Right lobe of liver (tissue), 4 donors: ENCODE results near the gene LRRC8E.
"Not testable (repeated sequence)": the region's sequence is repeated elsewhere in the genome, so short reads cannot be mapped to it uniquely, and the experiment has no call there.

Source experiments
- POLR2A ChIP-seq: fragments of 450-650 bp; IDR thresholded peaks from one replicate; pipeline ENCODE4 v1.6.1; 2017; ENCODE audit warnings: antibody characterized with exemption, mild to moderate bottlenecking
- TF ChIP-seq, protein P1 (sequence below), 4 donors: fragments of 200-600 bp in 3 of 4; fragments of 450-650 bp in 1 of 4; IDR thresholded peaks; one replicate each; pipeline versions ENCODE4 v1.5.1 to v1.8.0; 2016 to 2022; ENCODE audit warnings: antibody characterized with exemption in 4 of 4, mild to moderate bottlenecking in 2 of 4
- donor health status: DM: no; HTN: no; CAD: no.
- donor health status: DM: no; HTN: no; CAD: no.
- donor health status: DM: no; HTN: yes; CAD: no.

- TF ChIP-seq, protein P1, sequence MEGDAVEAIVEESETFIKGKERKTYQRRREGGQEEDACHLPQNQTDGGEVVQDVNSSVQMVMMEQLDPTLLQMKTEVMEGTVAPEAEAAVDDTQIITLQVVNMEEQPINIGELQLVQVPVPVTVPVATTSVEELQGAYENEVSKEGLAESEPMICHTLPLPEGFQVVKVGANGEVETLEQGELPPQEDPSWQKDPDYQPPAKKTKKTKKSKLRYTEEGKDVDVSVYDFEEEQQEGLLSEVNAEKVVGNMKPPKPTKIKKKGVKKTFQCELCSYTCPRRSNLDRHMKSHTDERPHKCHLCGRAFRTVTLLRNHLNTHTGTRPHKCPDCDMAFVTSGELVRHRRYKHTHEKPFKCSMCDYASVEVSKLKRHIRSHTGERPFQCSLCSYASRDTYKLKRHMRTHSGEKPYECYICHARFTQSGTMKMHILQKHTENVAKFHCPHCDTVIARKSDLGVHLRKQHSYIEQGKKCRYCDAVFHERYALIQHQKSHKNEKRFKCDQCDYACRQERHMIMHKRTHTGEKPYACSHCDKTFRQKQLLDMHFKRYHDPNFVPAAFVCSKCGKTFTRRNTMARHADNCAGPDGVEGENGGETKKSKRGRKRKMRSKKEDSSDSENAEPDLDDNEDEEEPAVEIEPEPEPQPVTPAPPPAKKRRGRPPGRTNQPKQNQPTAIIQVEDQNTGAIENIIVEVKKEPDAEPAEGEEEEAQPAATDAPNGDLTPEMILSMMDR (IDR thresholded peaks at IDR 0.05), result not testable (repeated sequence)
- not testable (repeated sequence) for TF ChIP-seq POLR2A
Measured at GRCh38 chr19:7859087-7859486, 29.2 kb upstream of the LRRC8E start.
